ACC112 (cell line): ENCODE data around the gene CCDC27.

Experiments
- H2AFZ ChIP-seq: fragments of 200-600 bp; sonication (generic); one replicate; pipeline ENCODE4 v1.6.0; 2017; ENCODE audit warnings: antibody characterized with exemption, low read length; ENCODE audit not compliant: unreplicated experiment
- H3K27ac ChIP-seq: fragments of 200-600 bp; sonication (generic); 2 replicates; pipeline ENCODE4 v1.5.1; 2014; ENCODE audit warnings: low read depth, mild to moderate bottlenecking, antibody characterized with exemption, low read length, moderate library complexity
- H3K27me3 ChIP-seq: fragments of 200-600 bp; sonication (generic); 2 replicates; pipeline ENCODE4 v1.6.1; 2014; ENCODE audit warnings: mild to moderate bottlenecking, antibody characterized with exemption, low read length, moderate library complexity, mixed read lengths; ENCODE audit not compliant: insufficient read depth
- H3K36me3 ChIP-seq: fragments of 200-600 bp; sonication (generic); 2 replicates; pipeline ENCODE4 v1.6.1; 2016; ENCODE audit warnings: mild to moderate bottlenecking, antibody characterized with exemption, low read length, moderate library complexity, mixed read lengths; ENCODE audit not compliant: insufficient read depth
- H3K4me1 ChIP-seq: fragments of 200-600 bp; sonication (generic); one replicate; pipeline ENCODE4 v1.6.1; 2016; ENCODE audit warnings: low read length, mixed read lengths; ENCODE audit not compliant: insufficient read depth, unreplicated experiment, control insufficient read depth
- H3K4me3 ChIP-seq: fragments of 200-600 bp; sonication (generic); 2 replicates; pipeline ENCODE4 v1.5.1; 2014; ENCODE audit warnings: mild to moderate bottlenecking, low read depth, low read length
- H3K79me2 ChIP-seq: fragments of 200-600 bp; sonication (generic); one replicate; pipeline ENCODE4 v1.6.0; 2016; ENCODE audit warnings: low read length; ENCODE audit not compliant: control insufficient read depth, unreplicated experiment, insufficient read depth

CCDC27 gene

DNA sequence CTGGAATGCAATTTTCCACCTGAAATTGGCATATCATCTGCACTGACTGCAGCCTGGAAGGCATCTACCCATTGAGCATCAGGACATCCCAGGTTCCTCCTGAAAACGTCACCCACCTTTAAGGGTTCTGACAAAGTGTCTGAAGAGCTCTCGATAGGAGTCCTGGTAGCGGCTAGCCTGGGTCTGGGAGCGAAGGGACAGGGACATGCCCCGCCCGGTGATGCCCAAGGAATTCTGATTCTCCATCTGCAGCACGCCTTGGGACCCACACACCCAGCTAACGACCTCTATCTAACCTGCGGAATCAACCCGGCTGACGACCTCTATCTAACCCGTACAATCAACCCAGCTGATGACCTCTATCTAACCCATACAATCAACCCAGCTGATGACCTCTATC is 13.3 kb upstream of the CCDC27 start:
- Histone ChIP-seq H2AFZ (no peak overlapping the region), H3K36me3 (peaks cover 4% of the 10 kb centered on the region; the same call in 1 of the 2 replicates), H3K27ac (no peak overlapping the region), H3K4me1 (peaks cover 4% of the 10 kb centered on the region), H3K79me2 (no peaks in the 10 kb centered on the region), H3K27me3 (no peaks in the 10 kb centered on the region), H3K4me3 (no peak overlapping the region)

DNA sequence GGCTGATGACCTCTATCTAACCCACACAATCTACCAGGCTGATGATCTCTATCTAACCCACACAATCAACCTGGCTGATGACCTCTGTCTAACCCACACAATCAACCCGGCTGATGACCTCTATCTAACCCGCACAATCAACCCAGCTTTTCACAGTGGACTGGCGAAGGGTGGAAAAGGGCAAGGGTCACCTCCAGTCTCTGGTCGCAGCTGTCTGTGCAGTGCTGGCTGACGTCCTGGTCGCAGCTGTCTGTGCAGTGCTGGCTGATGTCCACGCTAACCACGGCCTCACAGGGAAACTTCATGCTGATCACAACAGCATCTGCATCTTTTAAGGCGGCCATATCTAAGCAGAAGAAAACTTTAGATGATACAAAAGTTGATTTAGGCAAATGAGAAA is 12.2 kb upstream of the CCDC27 start:
- H3K4me3 ChIP-seq = no peak overlapping the region
- H3K36me3 ChIP-seq = peaks cover 4% of the 10 kb centered on the region; the same call in 1 of the 2 replicates
- H2AFZ ChIP-seq = no peak overlapping the region
- peaks cover 4% of the 10 kb centered on the region for H3K79me2 ChIP-seq
- peaks cover 4% of the 10 kb centered on the region for H3K4me1 ChIP-seq
- H3K27ac ChIP-seq = no peak overlapping the region
- no peaks in the 10 kb centered on the region for H3K27me3 ChIP-seq

GRCh38 chr1:3740752-3741151 is 11.5 kb upstream of the CCDC27 start:
- peaks cover 9% of the 10 kb centered on the region for H3K4me1 ChIP-seq
- H3K79me2 ChIP-seq = peaks cover 8% of the 10 kb centered on the region
- no peaks in the 10 kb centered on the region for H3K27me3 ChIP-seq
- no peak overlapping the region for H3K4me3 ChIP-seq
- no peak overlapping the region for H2AFZ ChIP-seq
- H3K36me3 ChIP-seq = peaks cover 4% of the 10 kb centered on the region; the same call in 1 of the 2 replicates
- H3K27ac ChIP-seq = no peak overlapping the region

DNA sequence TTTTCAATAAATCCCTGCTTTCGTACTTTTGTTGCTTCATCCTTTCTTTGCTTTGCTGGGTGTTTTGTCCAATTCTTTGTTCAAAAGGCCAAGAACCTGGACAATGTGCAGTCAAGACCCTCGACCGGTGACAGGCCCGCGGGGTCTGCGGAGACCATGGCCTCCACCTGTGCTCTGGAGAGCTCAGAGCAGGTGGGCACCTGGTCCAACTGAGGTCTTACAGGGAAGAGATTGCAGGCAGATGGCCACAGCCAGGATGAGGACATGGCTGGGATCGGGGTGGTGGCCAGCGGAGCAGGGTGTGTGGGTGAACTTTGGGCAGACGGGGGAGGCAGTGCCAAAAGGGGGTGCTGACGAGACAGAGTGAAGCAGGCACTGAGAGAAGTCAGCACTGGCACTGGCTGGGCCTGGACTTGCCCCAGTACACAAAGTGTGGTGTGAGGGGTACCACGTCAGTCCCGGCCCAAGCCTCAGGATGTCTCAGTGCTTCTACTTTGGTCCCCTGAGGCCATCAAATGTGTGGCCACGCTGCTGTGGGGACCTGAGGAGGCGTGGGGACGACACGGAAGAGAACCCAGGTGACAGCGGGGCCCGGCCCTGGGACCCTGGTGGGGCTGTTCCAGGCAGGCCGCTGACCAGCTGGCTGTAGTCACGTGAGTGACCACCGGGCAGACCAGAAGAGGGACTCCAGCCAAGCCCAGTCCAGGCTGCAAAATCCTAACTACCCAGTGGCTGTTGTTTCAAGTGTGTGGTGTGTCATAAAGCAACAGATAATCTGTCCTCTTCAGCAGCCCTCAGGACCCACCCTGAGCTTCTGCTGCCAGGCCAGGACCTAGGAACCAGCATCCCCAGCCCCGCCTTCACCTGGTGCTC is 10.4 kb upstream of the CCDC27 start:
- Histone ChIP-seq H3K4me1 (peaks cover 13% of the 10 kb centered on the region), H3K36me3 (peaks cover 4% of the 10 kb centered on the region; the same call in 1 of the 2 replicates), H3K27me3 (no peaks in the 10 kb centered on the region), H3K79me2 (peaks cover 17% of the 10 kb centered on the region), H2AFZ (no peak overlapping the region), H3K4me3 (no peak overlapping the region), H3K27ac (no peak overlapping the region)

- no peak overlapping the region for H3K27ac ChIP-seq
- peaks cover 15% of the 10 kb centered on the region for H3K4me1 ChIP-seq
- peaks cover 17% of the 10 kb centered on the region for H3K79me2 ChIP-seq
- peaks cover 4% of the 10 kb centered on the region; the same call in 1 of the 2 replicates for H3K36me3 ChIP-seq
- H2AFZ ChIP-seq = no peak overlapping the region
- H3K27me3 ChIP-seq = no peaks in the 10 kb centered on the region
- no peak overlapping the region for H3K4me3 ChIP-seq
Observed at GRCh38 chr1:3742439-3743298, 9.6 kb upstream of the CCDC27 start.

GRCh38 chr1:3743421-3743820 is 8.8 kb upstream of the CCDC27 start:
- Histone ChIP-seq H2AFZ (no peak overlapping the region), H3K36me3 (peaks cover 3% of the 10 kb centered on the region; the same call in 1 of the 2 replicates), H3K27ac (no peak overlapping the region), H3K4me1 (peaks cover 19% of the 10 kb centered on the region), H3K4me3 (no peak overlapping the region), H3K79me2 (peaks cover 17% of the 10 kb centered on the region), H3K27me3 (no peaks in the 10 kb centered on the region)

DNA sequence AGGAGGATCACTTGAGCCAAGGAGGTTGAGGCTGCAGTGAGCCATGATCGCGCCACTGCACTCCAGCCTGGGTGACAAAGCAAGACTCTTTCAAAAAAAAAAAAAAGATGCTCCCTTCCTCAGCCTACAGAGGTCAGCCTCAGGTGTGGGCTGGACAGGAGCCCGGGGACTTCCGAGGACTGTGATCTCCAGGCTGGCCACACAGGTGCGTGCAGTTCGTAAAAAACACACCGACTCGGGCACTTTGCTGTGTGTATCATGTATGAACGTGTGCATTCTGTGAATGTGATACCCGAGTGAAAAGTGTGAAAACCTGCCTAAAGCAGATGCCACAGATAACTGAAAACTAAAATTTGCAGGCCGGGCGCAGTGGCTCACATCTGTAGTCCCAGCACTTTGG is 8.4 kb upstream of the CCDC27 start:
- Histone ChIP-seq H3K27ac (no peak overlapping the region), H3K36me3 (no peaks in the 10 kb centered on the region; the same call in 1 of the 2 replicates), H2AFZ (no peak overlapping the region), H3K79me2 (peaks cover 17% of the 10 kb centered on the region), H3K4me1 (peaks cover 19% of the 10 kb centered on the region), H3K4me3 (no peak overlapping the region), H3K27me3 (no peaks in the 10 kb centered on the region)

GRCh38 chr1:3744646-3745045 is 7.6 kb upstream of the CCDC27 start:
- Histone ChIP-seq H3K79me2 (peaks cover 17% of the 10 kb centered on the region), H3K4me1 (peaks cover 19% of the 10 kb centered on the region), H3K36me3 (no peaks in the 10 kb centered on the region; the same call in 1 of the 2 replicates), H3K4me3 (no peak overlapping the region), H2AFZ (no peak overlapping the region), H3K27me3 (no peaks in the 10 kb centered on the region), H3K27ac (no peak overlapping the region)

DNA sequence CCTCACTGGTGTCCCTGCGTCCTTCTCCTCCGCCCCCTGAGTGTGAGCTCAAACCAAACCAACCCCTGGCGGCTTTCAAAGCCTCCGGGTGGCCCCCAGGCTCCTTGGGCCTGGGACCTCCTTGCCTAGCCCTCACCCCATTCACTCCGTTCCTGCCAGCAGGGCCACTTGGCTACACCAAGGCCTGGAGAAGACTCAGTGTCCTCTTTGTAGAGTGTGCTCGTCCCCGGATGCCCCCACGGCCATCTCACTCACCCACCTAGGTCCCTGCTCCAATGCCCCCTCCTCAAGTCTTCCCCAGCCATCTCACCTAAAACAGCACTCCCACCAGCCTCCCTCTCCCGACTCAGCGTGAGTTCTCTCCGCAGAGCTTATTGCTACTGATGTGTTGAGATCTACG is 7.2 kb upstream of the CCDC27 start:
- Histone ChIP-seq H3K27ac (no peak overlapping the region), H3K27me3 (no peaks in the 10 kb centered on the region), H3K36me3 (no peaks in the 10 kb centered on the region; the same call in 1 of the 2 replicates), H3K4me1 (peaks cover 19% of the 10 kb centered on the region), H3K4me3 (no peak overlapping the region), H2AFZ (no peak overlapping the region), H3K79me2 (peaks cover 17% of the 10 kb centered on the region)

DNA sequence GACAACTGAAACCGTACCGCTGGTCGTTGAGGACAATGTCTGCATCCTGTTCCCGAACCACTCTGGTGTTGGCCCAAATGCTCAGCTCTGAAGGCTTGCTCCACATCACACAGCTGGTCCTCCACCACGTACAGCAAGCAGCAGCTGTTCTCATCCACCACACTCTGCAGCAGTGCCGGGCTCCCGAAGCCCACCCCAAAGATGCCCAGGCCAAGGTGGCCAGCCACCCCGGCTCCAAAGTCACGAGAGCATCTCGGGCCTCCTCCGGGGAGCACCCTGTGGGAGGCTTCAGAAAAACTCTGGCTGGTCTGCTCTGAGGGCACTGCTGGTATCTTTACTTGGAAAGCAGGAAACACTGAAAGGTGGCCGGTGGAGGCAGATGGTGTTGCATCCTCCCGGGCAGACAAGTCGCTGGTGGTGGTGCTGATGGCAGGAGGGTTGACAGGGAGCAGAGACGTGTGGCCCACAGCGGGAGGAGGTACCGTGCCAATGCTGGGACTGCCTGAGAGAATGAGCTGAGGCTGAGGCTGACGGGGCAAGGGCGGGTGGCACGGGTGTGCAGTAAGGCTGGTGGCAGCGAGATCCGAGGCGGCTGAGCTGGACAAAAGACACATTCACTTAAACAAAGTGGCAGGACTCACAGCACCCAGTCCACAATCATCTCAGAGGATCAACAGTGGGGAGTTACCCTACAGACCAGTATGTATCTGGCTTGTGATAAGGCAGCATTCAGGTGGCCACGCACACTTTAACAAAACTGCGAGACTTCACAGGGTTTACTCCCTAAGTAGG is 6.5 kb upstream of the CCDC27 start:
- H3K36me3 ChIP-seq = no peaks in the 10 kb centered on the region
- H3K4me3 ChIP-seq = peak overlapping the region; percentile 76
- 0 out of 2 replicates have a peak, but pooled peaks cover under 1% of the 10 kb centered on the region for H3K27me3 ChIP-seq
- H2AFZ ChIP-seq = no peak overlapping the region
- H3K27ac ChIP-seq = no peak overlapping the region
- peaks cover 19% of the 10 kb centered on the region for H3K4me1 ChIP-seq
- peaks cover 17% of the 10 kb centered on the region for H3K79me2 ChIP-seq
